HG03103 (cell line): Measurements from ENCODE around the gene IGFBP5.

Source experiments
- ATAC-seq: cut with Tn5 transposase; IDR thresholded peaks from one replicate; pipeline ENCODE4 v1.9.1; 2021; ENCODE audit warnings: low read depth; ENCODE audit not compliant: unreplicated experiment

The IGFBP5 gene

GRCh38 chr2:216626168-216626874, 69.0 kb downstream of the IGFBP5 start:
- no peak for ATAC-seq

DNA sequence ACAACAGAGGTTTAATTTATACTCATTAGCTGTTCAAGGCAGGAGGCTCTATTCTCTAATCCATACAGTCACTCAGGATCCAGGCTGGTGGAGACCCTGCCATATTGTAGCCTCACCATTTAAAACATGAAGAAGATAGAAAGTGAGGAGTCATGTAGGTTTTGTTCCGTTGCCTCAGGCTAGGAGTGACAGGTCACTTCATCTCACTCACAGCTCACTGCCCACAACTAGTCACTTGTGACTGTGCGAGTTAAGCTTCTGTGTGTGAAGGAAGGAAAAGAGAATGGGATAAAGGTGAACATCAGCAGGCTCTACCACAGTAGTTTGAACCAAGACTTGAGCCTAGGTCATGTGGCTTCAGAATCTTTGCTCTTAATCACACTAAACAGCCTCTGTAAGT, 71.1 kb downstream of the IGFBP5 start:
- no peak for ATAC-seq

DNA sequence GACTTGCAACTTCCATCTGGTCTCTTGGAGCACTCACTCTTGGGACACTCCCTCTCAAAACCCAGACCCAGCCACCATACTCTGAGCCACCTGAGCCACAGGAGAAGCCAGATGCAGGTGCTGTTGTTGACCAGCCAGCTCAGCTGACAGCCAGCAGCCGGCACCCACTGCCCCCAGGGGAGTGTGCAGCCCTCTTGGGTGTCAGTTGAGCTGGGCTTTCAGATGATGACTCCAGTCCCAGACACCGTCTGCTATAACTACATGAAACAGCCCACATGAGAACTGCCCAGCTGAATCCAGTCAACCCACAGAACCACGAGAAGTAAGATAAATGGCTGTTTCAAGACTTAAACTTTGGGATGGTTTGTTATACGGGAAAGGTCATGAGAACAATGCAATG, 72.8 kb downstream of the IGFBP5 start:
- ATAC-seq, result no peak
